Activated CD8-positive, alpha-beta memory T cell treated with anti-CD3 and anti-CD28 coated beads for 1 hour (primary cell): Measurements from ENCODE around the gene SPATA32.
"Not testable (repeated sequence)": the region's sequence is repeated elsewhere in the genome, so short reads cannot be mapped to it uniquely, and the experiment has no call there.

ENCODE experiments used
- DNase-seq, 2 donors: peaks; one replicate each; pipeline ENCODE4 v3.0.0-alpha.2; 2020; ENCODE audit warnings: low read depth in 1 of 2; ENCODE audit errors: extremely low read depth in 1 of 2

Gene SPATA32, protein sequence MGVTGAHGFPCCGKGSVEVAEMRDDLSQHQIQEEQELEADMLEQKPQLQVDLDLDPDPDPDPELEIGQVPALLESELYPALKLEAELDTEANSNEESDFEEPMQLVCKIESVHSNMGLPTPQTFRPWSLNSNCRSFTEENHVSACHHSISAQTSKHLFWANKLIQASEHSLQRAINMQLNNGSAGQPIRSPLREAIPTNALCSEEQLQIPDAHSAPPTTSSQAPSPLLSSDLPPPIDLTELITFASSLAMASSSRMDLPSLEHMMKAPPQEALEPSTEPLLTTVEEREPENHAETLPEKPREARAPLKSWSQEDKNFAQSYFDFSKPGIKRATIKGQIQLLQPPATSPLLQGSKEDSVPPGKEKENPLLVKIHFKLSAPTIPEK

DNA sequence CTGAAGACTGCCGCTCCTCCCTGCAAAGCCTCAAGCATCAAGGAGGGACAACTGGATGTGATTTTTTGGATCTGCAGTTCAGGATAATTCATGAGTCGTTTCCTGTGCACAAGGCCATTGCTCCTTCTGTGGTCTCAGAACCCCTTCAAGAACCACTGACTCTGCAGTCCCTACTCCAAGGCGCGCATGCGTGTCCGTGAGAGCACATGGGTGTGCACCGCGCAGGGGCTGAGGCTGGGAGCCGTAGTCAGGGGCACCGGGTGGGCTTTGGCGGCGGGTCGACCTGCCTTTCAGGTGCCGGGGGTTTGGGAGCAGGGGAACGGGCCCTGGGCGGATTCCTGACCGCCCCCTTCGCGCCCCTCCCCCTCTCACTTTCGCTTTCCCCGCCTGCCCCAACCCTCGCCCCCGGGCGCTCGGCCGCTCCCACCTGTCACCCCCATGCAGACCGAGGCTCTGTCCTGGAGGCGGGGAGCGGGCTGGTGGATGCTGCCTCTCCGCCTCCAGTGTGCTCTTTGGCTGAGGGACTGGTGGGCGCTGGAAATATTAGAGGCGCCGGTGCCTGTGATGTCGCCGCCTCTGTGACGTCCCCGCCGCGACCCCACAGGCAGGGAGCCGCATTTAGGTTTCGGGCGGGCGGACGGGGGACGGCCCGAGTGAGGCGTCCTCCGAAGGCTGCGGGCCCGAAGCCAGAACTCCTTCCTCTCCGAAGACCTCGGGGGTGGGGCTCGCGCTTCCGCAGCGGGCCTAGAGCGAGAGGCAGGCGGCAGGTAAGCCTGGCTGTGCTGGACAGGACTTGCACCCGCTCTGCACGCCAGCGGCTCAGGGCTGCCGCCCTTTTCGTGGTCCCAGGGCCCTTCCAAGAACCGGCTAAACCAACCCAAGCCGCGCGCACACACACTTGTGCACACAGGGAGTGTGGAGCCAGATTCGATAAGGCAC is at the start of gene SPATA32:
TSS of gene SPATA32 (minus strand) at position 518 of the 939 bp plus-strand sequence. CDS start at position 440, 78 bp downstream.
- DNase-seq = peak in 1 of 2 donors; percentile 45

DNA sequence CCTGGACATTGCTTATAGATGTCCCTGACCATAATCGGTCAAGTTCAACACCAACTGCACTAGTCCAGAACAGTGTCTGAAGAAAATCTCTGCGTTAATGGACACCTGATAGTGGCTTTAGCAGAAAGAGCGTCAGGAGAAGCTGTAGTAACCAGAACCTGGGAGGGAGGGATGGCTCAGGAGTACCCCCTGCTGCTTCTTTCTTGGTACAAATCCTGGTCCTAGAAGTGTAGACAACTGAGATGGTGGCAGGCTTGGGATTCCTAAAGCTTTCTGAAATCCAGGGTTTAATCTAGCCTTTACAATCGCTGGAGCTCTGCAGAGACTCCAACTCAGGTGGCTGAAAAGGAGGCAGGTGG is 49.5 kb upstream of the SPATA32 start:
- no peak for DNase-seq

DNA sequence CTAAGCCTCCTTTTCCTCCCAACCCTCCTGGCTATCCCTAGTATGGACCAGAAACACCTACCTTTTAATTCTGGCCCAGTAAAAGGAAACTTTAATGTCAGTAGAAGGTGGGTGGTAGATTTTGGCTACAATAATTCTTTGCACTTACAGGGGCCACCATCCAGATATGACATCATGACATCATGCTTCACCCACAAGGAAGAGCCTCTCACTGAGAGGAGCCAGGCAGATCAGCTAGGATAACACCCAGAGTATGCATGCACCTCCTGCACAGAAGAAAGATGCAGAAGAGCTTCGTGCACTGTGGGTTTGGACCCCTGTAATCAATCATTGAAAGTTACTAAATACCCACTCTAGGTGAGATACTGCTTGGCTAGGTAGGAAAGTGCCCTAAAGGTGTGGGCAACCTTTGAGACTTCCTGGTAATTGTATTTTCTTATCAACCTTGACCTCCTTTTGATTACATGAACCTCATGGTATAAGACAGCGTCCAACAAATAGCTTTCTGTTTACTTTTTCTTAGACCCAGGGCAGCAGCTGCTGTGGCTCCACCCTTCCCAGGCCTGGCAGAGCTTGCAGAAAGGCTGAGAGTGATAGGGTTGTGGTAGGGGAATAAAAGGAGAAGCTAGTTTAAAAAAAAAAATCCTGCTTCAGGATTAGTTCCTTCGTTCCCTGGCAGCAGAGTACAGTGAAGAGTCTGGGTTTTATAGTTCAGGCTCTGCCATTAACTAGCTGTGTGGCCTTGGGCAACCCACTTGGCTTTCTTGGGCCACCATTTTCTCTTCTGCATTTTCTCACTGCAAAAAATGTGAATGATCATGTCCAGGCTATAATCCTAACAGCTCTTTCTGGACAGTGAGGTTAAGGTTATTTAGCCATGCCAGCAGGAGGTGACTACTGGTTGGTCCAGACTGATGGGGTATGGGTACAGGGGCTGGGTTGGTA is 48.8 kb upstream of the SPATA32 start:
- no peak for DNase-seq

DNA sequence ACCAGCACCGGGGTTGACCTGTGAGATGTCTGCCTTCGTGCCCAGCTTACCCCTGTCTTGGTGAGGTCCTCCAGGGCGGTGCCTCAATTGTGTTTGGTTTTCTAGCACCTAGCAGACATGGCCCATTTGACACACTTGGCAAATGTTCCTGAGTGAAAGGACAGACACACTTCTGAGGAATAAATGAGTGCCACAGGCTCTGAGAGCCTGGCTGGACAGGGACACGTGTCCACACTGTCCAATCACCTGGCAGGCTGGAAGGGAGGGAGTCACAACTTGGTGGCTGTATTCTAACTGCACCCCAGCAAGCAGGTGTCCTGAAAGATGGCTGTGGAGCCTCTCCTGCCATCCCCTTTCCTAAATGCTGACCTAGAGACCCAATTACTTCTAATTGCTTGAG is 47.5 kb upstream of the SPATA32 start:
- DNase-seq = no peak

DNA sequence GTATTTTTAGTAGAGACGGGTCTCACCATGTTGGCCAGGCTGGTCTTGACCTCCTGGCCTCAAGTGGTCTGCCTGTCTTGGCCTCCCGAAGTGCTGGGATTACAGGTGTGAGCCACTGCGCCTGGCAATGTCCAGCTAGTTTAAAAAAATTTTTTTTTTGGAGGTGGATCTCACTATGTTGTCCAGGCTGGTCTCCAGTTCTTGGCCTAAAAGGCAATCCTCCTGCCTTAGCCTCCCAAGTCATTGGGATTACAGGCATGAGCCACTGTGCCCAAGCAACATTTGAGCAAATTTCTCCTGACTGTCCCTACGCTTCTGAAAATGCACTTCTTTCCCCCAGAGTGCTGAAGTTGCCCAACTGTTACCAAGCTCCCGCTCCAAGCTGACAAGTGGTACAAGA is 46.9 kb upstream of the SPATA32 start:
- DNase-seq = no peak

DNA sequence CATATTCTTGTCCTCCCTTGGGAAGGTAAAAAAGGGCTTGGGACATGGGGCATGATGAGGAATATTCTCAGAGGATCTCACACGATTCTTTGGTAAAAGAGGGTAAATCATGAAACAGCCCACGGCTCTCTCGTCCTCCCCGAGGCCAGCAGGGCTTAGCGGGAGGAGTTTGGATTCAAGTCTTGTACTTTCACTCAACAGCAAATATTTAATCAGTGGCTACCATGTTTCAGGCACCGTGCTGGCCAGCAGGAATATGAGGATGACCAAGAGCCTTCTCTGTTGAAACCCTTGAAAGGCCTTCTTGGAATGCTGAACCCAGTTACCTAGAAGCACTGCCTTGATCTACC is 46.1 kb upstream of the SPATA32 start:
- no peak for DNase-seq

DNA sequence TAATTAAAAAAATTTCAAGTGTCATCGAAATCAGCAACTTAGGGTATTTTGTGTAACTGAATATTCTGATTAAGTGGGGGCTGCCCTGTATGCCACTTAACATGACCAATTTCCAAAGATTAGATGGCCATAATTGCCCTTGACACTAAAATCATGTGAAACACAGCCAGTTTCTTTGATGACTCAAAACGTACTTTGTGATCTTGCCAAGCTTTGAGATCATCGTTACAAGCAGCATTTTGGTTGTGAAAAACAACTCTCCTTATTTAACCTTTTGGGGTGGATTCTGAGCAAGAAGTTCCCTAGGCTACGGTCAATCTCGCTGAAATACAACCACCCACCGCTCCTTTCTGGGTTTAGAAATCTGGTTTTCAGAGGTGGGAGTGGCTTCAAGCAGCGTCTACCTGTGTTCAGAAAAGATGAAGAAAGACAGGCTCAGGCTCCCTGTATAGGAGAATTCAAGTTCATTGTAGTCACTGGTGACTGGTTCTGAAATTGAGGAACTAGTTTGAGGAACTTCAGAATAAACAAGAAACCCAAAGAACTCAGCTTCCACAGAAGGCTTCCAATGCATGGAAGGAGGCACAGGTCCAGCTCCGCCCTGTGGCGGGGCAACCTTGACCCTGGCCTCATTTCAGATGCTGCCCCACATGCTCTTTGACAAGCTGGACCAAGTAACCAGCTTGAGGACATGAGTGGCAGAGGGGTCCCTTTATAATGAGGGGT is 45.6 kb upstream of the SPATA32 start:
- no peak for DNase-seq

DNA sequence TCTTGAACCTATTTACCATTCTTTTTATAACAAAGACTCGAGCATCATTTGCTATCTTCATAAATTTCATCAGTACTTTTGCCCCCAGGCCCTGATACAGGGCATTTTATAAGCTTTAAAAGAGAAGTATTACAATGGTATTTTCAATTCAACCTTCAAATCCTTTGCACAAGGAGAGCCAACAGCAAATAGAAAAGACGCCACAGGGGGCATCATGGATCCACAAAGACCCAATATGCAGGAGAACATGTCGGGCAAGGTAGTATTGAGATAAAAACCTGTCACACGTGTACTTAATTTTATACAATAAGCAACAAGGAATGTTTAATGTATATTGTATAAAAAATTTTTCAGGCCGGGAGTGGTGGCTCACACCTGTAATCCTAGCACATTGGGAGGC is 44.7 kb upstream of the SPATA32 start:
- no peak for DNase-seq

DNA sequence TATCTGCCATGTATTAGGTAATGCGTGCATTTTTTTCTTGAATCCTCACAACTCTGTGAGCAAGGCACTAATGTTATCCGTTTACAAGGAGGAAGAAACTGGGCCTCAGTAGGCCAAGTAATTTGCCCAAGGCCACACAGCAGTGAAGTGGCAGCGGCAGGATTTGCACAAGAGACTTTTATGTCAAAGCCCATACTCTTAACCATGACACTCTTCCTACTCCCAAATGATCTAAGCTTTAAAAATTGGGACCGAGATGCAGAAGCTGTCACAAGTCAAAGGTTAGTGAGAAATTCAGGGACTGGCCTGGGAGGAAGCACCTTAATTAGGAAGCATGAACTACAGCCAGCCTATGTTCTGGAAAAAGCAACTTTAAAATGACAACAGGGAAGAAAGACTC is 44.2 kb upstream of the SPATA32 start:
- DNase-seq = no peak

DNA sequence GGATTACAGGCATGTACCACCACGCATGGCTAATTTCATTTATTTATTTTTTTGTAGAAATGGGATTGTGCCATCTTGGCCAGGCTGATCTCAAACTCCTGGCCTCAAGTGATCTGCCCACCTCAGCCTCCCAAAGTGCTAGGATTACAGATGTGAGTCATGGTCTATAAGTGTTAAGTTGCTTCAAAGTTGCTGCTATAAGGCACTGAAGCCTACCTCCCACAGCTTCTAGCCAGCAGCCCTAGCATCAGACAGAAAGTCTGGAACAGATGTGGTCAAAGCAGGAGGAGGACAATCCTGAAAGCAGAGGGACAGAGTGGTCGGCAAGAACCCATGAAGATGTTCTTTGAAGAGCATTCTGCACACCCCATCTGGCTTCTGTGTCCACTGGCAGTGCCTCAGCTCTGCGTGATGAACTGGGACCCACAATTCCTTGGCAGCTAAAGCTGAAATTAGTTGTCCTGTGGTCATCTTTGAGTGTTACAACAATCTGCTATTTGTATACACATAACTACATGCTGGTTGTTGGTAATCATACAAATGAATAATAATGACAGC is 43.7 kb upstream of the SPATA32 start:
- no peak for DNase-seq

DNA sequence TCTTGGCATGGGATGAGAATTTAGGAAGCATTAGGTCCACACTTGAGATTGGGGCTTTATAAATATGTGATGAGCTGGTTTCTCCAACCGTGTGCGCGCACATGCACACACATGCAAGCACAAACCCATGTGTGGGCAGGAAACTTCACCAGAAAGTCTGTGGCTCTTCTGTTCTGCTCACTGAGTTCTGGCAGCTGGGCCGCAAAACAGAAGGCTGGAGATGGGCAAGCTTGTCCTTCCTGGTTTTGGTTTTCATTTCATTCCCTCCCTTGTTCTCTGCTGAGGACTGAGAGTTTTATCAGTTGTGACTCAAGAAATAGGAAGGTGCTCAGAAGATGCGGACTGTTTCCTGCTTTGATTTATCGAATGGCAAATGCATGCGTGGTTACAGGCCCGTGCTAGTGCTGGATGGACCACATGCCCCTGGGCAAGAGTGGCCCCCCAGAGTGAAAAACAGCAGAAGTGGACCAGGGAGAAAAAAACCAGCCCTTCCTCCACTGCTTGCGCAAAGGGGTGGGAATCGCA is 40.8 kb upstream of the SPATA32 start:
- no peak for DNase-seq

DNA sequence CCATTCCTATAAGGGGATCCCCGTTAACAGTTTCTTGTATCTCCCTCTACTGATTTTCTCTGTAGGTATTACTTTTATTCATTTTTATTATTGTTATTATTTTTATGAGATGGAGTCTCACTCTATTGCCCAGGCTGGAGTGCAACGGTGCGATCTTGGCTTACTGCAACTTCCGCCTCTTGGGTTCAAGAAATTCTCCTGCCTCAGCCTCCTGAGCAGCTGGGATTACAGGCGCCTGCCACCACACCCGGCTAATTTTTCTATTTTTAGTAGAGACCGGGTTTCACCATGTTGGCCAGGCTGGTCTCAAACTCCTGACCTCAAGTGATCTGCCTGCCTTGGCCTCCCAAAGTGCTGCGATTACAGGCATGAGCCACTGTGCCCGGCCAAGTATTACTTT is 40.3 kb upstream of the SPATA32 start:
- not testable (repeated sequence) for DNase-seq

DNA sequence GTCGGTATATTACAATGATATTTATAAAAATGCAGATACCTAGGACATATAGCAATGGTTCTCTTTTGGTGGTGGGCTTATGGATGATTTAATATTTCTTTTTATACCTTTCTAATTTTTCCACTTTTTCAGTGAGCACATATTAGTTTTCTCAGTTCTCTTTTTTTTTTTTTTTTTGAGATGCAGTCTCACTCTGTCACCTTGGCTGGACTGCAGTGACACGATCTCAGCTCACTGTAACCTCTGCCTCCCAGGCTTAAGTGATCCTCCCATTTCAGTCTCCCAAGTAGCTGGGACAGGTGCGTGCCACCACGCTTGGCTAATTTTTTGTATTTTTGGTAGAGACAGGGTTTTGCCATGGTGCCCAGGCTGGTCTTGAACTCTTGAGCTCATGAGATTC is 39.8 kb upstream of the SPATA32 start:
- DNase-seq = no peak

DNA sequence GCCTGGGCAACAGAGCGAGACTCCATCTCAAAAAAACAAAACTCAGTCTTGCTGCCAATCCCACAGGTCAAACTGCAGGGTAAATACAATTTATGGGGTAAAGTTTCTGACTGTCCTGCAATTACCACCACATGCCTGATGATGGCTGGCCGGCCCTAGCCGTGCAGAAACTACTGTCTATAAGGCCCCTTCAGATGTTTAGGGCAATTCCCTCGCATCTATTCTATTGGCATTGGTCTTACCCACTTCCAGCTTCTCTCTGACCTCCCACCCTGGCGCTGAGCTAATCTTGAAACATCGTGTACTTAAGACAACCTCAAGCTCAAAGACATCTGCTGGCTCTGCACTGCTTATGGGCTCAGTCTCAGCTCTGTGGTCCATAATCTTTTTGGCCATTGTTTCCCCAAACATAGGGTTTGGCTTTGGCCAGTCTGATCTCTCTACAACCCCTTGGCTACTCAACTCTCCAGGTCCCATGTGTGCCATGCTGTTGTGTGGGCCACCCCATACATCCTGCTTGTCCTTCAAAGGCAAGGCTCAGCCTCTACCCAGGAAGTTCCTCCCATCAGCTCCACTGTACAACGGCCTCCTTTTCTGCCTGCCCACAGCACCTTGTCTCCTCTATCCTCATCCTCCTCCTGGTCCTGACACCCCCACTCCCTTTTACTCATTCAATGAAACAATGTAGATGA is 38.3 kb upstream of the SPATA32 start:
- no peak for DNase-seq

DNA sequence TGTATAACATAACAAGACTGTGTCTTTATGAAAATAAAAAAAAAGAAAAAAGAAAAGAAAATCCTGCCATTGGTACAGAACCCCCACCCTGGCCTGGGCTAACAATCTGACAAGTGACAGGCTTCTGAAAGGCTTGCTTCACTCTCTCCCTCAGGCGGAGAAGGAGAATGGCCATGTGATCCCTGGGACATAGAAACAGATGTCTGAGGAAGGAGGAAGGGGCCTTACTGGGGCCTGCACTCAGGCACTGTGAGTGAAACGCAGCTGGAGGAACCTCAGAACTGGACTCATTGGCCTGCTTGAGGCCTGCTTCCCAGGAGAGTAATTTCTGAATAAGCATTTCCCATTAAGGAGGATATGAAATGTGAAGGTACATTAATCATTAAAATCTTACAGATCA is 37.5 kb upstream of the SPATA32 start:
- no peak for DNase-seq

DNA sequence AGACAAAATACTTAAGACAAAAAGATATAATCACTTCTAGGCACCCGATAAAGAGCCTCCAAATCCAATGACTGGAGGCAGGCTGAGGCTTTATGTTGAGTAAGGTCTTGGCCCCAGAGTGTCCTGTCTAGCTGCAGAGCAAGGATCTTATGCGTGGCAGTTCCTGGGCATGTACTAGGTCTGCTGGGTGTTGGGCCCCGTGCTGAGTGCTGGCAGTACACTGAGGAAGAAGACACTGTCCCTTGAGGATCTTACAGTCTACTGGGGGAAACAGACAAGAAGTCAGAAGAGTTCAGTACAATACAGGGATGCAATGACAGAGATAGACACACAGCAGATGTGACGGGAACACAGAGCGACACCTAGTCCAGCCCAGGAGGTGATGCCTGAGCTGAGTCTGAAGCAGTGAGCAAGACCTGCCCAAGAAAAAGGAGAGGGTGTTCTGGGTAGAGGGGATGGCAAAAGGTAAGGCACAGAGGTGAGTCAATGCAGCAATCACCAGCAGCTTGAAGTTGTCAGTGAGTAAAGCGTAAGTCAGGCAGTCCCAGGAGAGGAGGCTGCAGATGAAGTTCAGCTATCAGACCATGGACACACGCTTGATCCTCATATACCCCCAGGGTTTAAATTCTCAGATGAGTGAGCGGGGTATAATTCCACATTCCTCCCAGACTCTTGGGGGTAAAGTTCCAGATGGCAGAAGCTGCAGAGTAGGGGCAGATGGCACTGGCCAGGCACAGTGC is 36.8 kb upstream of the SPATA32 start:
- no peak for DNase-seq

DNA sequence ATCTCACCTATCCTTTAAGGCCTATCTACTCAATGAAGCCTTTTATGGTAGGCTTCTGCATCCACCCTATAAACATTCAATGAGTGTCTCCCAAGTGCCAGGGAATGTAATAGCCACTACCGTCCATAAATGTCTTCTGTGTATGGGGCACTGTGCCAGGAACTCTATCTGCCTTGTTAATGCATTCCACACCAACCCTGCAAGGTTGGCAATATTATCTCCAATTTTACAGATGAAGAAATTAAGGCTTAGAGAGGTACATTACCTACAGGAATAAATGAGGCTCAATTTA is 34.9 kb upstream of the SPATA32 start:
- DNase-seq = no peak

DNA sequence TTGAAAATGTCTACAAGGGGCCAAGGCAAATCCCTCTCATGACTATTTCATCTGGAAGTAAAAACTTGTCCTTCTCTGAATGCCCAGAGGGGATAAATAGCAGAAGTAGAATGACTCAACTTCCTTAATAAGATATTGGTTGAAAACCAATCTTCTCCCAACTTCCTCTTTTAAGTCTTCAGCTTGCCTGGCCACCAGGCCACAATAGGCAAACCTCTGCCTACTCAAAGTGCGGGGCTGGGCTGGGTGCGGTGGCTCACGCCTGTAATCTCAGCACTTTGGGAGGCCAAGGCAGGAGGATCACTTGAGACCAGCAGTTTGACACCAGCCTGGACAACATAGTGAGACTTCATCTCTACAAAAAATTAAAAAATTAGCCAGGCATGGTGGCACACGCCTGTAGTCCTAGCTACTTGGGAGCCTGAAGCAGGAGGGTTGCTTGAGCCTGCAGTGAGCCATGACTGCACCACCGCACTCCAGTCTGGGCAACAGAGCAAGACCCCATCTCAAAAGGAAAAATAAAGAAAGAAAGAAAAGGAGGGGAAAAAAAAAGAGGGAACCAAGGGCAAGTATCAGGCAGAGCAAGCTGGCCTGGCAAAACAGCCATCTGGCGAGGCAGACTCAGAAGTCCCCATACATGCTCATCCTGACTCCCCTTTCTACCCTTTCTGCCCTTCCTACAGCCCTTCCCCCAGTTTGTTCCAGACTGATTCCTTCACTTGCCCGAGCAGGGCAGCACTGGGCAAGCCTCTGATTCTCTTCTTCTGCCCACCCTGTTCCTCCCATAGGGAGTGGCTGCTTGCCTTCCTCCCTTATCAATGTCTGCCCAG is 34.3 kb upstream of the SPATA32 start:
- DNase-seq = no peak
